GM18873 (cell line): Measurements from ENCODE around the gene MGAT5B.
"Not testable (repeated sequence)": the region's sequence is repeated elsewhere in the genome, so short reads cannot be mapped to it uniquely, and the experiment has no call there.

Experiments used
- ATAC-seq: cut with Tn5 transposase; IDR thresholded peaks from one replicate; pipeline ENCODE4 v1.9.1; 2021; ENCODE audit warnings: mild to moderate bottlenecking, moderate library complexity, moderate number of reproducible peaks; ENCODE audit not compliant: unreplicated experiment, low FRiP score

MGAT5B gene

GRCh38 chr17:76844846-76845245, 23.4 kb upstream of the MGAT5B start:
- no peak for ATAC-seq

DNA sequence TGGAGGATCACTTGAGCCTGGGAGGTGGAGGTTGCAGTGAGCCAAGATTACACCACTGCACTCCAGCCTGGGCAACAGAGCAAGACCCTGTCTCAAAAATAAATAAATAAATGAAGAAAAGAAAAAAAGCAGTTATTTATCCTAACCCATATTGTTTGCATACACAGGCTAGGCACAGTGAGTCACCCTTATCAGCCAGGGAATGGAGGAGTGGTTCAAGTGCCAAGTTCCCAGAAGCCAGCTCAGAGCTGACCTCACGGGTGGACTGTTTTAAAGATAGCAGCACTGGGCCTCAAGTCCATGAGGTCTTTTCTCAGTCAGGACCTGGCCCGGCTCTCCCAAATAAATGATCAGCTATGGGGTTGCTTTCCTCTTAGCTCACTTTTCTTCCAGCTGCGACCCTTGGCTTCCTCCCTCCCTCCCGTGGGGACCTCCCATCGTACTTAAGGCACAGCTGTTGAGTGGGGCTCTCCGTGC, 22.6 kb upstream of the MGAT5B start:
- no peak for ATAC-seq

DNA sequence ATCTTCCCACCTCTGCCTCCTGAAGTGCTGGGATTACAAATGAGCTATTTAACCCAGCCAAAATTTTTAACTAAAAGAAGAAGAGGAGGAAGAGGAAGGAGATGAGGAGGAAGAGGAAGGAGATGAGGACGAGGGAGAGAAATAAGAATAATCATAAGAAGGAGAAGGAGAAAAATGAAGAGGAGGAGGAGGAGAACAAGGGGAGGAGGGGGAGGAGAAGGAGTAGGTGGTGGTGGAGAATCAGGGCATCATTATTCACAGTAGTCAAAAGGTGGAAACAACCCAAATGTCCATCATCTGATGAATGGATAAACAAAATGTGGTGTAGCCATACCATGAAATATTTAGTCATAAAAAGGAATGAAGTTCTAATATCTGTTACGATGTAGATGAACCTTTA, 21.2 kb upstream of the MGAT5B start:
- ATAC-seq, result no peak

DNA sequence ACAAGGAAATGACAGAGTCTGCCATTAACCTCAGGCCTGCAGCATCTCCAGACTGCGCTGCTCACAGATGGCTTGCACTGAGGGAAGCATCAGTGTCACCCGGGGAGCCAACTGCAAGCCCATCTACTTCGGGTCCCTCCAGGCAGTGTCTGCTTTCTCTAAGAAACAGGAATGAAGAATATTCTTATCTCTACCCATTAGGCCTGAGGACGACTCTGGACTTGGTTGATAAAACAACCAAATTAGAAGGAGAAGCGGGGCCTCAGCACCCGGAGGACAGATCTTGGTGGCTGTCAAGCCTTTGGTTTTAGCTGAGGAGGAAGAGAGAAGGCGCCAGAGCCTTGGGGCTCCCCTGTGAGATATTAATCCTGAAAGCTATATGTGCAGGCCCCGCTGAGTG, 19.5 kb upstream of the MGAT5B start:
- no peak for ATAC-seq

- not testable (repeated sequence) for ATAC-seq
Measured at GRCh38 chr17:76849160-76849559, 19.0 kb upstream of the MGAT5B start.

- ATAC-seq, result no peak
Measured at GRCh38 chr17:76852843-76853242, 15.4 kb upstream of the MGAT5B start.

DNA sequence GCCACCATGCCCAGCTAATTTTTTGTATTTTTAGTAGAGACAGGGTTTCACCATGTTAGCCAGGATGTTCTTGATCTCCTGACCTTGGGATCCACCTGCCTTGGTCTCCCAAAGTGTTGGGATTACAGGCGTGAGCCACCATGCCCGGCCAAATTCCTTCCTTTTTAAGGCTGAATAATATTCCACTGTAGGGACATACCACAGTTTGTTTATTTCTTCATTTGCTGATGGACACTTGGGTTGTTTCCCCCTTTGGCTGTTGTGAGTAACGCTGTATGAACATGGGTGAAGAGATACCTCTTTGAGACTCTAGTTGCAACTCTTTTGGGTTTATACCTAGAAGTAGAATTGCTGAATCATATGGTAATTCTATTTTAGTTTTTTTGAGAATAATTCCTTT, 13.1 kb upstream of the MGAT5B start:
- ATAC-seq, result no peak

DNA sequence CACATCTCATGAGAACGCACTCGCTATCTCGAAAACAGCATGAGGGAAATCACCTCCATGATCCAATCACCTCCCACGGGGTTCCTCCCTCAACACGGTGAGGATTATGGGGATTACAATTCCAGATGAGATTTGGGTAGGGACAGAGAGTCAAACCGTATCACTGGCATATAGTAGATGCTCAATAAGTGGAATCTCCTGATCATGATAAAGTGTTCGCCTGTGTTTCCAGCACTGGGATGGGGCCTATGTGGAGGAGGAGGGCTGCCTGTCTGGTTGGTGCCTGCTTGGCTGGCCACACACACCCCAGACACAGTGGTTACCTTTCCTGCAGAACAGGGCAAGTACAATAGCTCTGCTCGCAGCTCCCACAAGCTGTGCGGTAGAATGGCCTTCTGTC, 6.1 kb upstream of the MGAT5B start:
- ATAC-seq, result no peak

DNA sequence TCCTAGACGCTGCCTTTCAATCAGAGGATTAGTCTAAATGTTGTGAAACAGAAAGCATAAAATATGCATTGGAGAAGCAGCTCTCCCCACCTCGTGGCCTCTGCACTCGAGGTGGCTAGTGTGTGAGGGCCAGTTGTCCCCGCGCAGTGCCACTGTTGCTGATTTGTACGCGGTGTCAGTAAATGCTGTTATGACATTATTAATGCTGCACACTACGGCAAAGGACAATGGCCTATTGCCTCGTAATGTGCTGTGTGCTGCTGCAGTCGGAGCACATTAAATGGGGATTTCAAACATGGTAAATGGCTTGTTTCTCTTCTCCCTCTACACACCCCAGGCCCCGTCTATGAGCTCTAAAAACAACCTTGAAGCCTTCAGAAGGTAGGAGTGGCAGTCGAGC, 5.7 kb upstream of the MGAT5B start:
- no peak for ATAC-seq

GRCh38 chr17:76864024-76864423, 4.2 kb upstream of the MGAT5B start:
- no peak for ATAC-seq

DNA sequence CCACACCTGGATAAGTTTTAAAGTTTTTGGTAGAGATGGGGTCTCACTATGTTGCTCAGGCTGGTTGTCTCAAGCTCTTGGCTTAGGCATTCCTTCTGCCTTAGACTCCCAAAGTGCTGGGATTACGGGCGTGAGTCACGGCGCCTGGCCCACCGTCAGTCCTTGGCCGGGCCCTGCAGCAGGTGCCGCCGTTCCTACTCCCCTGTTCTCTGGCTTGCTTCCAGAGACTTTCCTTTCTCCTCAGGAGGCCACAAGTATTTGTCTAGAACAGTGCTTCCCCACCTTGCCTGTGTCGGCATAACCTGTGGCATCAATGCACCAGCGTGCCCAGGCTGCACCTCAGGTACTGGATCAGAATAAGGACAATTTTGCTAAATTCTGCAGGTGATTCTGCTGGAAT, 3.0 kb upstream of the MGAT5B start:
- no peak for ATAC-seq

DNA sequence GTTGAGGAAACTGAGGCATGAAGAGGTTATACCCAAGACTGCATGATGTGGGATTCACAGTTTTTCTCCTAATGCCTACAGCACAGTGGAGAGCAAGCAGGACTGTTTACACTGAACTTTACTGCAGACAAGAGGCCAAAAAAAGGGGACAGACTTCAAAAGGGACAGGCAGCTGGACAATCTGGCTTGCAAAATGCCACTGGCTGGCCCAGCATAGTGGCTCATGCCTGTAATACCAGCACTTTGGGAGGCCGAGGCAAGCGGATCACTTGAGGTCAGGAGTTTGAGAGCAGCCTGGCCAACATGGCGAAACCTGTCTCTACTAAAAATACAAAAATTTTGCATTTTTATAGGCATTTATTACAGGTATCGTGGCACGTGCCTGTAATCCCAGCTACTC, 2.0 kb upstream of the MGAT5B start:
- no peak for ATAC-seq

GRCh38 chr17:76866774-76867577, 1.2 kb upstream of the MGAT5B start:
- no peak for ATAC-seq

DNA sequence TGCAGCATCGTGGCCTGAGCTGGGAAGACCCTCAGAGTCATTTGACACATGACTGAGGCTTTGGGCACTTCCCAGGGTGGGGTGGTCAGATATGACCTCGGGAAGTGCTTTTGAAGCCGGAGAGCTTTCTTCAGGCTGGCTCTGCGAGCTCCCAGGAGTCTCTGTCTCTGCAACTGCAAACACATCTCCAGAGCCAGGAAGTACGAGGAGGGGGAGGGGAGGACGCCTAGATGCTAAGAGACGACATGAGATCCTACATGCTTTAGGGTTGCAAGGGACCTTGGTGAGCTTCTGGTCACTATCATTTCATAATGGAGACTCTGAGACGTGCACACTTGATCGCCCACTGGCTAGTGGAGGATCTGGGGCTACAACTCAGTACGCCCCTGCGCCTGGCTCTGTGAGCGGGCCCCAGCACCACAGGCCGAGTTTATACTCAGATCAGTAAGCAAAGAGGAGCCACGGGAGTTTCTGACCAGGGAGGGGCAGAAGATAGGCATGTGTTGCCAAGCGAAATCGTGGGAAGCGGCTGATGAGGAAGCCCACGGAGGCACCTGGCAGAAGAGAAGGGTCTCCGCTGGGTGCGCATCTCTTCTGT, 527 bp upstream of the MGAT5B start:
- no peak for ATAC-seq

DNA sequence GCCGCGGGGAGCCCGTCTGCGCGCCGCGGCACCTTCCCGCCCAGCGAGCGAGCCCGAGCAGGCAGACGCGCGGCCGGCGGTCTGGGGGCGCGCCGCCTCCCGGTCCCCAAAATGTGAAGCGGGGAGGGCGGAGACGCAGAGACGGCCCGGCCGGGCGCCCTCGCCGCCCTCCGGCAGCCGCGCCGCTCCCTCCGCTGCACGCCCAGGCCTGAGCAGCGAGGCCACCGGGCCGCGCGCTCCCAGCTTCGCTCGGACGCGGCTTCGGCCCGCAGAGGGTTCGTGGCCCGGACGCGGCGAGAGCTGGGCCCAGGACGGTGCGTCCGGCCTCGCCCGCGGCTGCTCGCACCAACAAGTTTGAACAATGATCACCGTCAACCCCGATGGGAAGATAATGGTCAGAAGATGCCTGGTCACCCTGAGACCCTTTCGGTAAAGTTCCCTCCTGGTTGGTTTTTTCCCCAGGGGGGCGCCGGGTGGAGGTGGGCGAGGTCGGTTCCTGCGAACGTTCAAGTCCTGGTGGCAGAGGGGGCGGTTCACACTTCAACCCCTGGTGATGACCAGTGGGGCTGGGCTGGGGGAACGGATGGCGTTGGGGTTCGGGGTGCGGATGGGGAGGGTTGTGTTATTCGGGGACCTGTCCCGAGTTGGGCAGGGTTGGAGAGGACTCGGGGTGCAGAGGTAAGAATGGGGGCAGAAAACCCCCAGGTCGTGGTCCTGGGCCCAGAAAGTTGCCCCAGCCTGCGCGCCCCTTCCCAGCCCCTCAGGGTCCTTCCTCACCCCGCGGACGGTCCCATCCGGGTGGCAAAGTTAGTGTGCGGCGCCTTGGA, 678 bp downstream of the MGAT5B start:
- no peak for ATAC-seq

GRCh38 chr17:76869496-76870376, 1.5 kb downstream of the MGAT5B start:
- no peak for ATAC-seq

DNA sequence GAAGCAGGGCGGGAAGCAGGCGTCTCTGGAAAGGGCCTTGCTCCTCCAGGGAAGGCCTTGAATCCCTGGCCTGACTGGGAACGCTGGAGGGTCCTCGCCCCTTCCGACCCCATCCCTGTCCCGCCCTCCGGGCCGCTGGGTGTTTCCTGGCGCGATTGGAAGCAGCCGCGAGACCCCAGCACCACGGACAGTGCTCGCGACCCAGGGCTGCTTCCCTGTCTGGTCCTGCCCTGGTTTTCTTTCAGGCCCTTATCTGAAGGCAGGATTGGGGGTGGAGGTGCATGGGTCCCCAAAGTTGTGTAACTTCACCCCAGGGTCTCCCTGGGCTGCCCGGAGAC, 2.1 kb downstream of the MGAT5B start:
- ATAC-seq, result no peak

GRCh38 chr17:76871668-76872067, 3.5 kb downstream of the MGAT5B start:
- no peak for ATAC-seq

GRCh38 chr17:76872221-76872873, 4.1 kb downstream of the MGAT5B start:
- ATAC-seq, result no peak

DNA sequence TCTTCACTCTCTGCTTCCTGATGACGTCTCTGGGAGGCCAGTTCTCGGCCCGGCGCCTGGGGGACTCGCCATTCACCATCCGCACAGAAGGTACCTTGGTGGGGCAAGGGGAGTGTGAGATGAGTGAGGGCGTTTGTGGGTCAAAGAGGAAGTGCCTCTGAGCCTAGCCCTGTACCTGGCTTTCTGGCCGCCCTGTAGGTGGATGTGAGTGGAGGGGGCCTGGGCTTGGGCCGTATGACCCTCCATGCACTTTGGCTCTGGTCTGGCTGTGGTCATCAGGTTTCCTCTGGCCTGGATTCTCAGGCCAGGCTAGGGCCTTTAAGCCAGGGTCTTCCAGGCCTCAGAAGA, 4.6 kb downstream of the MGAT5B start:
- no peak for ATAC-seq
